ENCODE results near the gene LRMDA.

GRCh38 chr10:75660823-75661222 is 229.4 kb downstream of the LRMDA start:
- TF ChIP-seq CTCF (IDR thresholded peaks at IDR 0.05), result no peak
- no peak for TF ChIP-seq POLR2A (IDR thresholded peaks at IDR 0.05)
